DMS79 treated with DMSO at 0.1 percent for 48 hours (cell line): ENCODE data around the gene C11orf52.
"Not testable (repeated sequence)": the region's sequence is repeated elsewhere in the genome, so short reads cannot be mapped to it uniquely, and the experiment has no call there.

Experiments used
- DNase-seq: peaks from one replicate; lab custom pipeline; 2025; lab: John Stamatoyannopoulos, UW

Gene C11orf52

GRCh38 chr11:111913031-111913861 is 5.5 kb upstream of the C11orf52 start:
- DNase-seq = no peak

- no peak for DNase-seq
Measured at GRCh38 chr11:111913997-111914396, 4.7 kb upstream of the C11orf52 start.

GRCh38 chr11:111916768-111917167 is 1.9 kb upstream of the C11orf52 start:
- no peak for DNase-seq

- no peak for DNase-seq
Measured at GRCh38 chr11:111917312-111917711, 1.4 kb upstream of the C11orf52 start.

- no peak for DNase-seq
Measured at GRCh38 chr11:111917788-111918187, 925 bp upstream of the C11orf52 start.

GRCh38 chr11:111920908-111921307 is 2.2 kb downstream of the C11orf52 start:
- no peak for DNase-seq

GRCh38 chr11:111921541-111922230 is 3.0 kb downstream of the C11orf52 start:
- no peak for DNase-seq

- no peak for DNase-seq
Measured at GRCh38 chr11:111922803-111923202, 4.1 kb downstream of the C11orf52 start.

GRCh38 chr11:111923351-111923788 is 4.7 kb downstream of the C11orf52 start:
- DNase-seq = no peak

GRCh38 chr11:111923951-111924350 is 5.2 kb downstream of the C11orf52 start:
- DNase-seq = no peak

- DNase-seq = no peak
Measured at GRCh38 chr11:111925953-111926352, 7.2 kb downstream of the C11orf52 start.

- DNase-seq = peak; percentile 98
Measured at GRCh38 chr11:111926505-111927391, 8.0 kb downstream of the C11orf52 start.

- DNase-seq = no peak
Measured at GRCh38 chr11:111930472-111930871, 11.8 kb downstream of the C11orf52 start.

GRCh38 chr11:111932611-111932950 is 13.9 kb downstream of the C11orf52 start:
- no peak for DNase-seq

GRCh38 chr11:111933176-111933575 is 14.5 kb downstream of the C11orf52 start:
- not testable (repeated sequence) for DNase-seq

GRCh38 chr11:111933872-111934271 is 15.2 kb downstream of the C11orf52 start:
- DNase-seq = no peak

- DNase-seq = no peak
Measured at GRCh38 chr11:111934306-111934705, 15.6 kb downstream of the C11orf52 start.

GRCh38 chr11:111935317-111936039 is 16.8 kb downstream of the C11orf52 start:
- no peak for DNase-seq

- DNase-seq = peak; percentile 66
Measured at GRCh38 chr11:111936040-111936540, 17.4 kb downstream of the C11orf52 start.

- DNase-seq = no peak
Measured at GRCh38 chr11:111937461-111937769, 18.7 kb downstream of the C11orf52 start.

- no peak for DNase-seq
Measured at GRCh38 chr11:111937844-111938243, 19.1 kb downstream of the C11orf52 start.

- no peak for DNase-seq
Measured at GRCh38 chr11:111938687-111939160, 20.0 kb downstream of the C11orf52 start.
